ENCODE data around the gene MMP25.
"Not testable (repeated sequence)": the region's sequence is repeated elsewhere in the genome, so short reads cannot be mapped to it uniquely, and the experiment has no call there.

The MMP25 gene

DNA sequence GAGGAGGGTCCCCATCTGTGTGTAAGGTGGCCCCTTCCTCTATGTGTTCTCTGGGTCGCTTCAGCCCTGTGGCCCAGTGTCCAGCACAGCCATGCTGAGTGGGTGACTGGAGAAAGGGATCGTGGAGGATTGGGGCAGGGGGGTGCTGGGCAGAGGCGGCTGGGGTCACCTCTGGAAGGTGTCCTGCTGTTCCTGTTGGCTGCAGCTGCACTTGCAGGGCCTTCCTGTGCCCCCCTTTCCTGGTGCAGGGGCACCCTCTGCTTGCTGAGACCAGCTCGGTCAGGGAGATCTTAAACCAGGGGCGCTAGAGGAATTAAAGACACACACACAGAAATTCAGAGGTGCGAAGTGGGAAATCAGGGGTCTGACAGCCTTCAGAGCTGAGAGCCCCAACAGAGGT is 30.2 kb downstream of the MMP25 start:
- no peak for TF ChIP-seq SPI1 (IDR thresholded peaks at IDR 0.05; ENCODE audit: low read depth, low read length)
- no peak for TF ChIP-seq POLR2A (IDR thresholded peaks at IDR 0.05; ENCODE audit: low read depth, low read length)
- TF ChIP-seq TAF1 (IDR thresholded peaks at IDR 0.05; ENCODE audit: low read depth, low read length), result no peak
- TF ChIP-seq POU2F2 (IDR thresholded peaks at IDR 0.05; ENCODE audit: low read depth, low read length), result no peak
- no peak for TF ChIP-seq PAX5 (IDR thresholded peaks at IDR 0.05; ENCODE audit: insufficient read depth, low read length, severe bottlenecking)
- TF ChIP-seq POLR2AphosphoS5 (IDR thresholded peaks at IDR 0.05; ENCODE audit: low read depth, low read length), result no peak
- DNase-seq (ENCODE audit: insufficient read length, low spot score), result no peak
- FAIRE-seq, result peak; percentile 5

DNA sequence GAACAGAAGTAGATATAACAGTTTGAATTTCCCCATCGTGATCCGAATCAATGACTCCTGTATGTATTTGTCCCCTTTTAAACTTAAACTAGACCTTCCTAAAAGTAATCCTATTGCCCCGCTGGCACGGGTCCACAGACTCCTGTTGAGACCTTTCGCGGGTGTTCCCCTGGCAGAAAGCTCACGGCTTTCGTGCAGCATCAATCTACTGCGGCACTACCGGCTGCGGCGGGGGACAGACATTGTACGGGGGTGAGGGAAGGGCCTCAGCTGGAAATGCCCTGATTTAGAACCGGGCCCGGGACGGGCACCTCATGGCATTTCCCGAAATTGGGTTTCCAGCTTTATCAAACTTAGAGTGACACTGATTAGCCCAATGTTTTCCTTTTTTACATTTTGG is 33.7 kb downstream of the MMP25 start:
- FAIRE-seq, result no peak
- no peak for TF ChIP-seq POLR2A (IDR thresholded peaks at IDR 0.05; ENCODE audit: low read depth, low read length)
- no peak for TF ChIP-seq POLR2AphosphoS5 (IDR thresholded peaks at IDR 0.05; ENCODE audit: low read depth, low read length)
- no peak for TF ChIP-seq TAF1 (IDR thresholded peaks at IDR 0.05; ENCODE audit: low read depth, low read length)
- no peak for TF ChIP-seq SPI1 (IDR thresholded peaks at IDR 0.05; ENCODE audit: low read depth, low read length)
- no peak for TF ChIP-seq PAX5 (IDR thresholded peaks at IDR 0.05; ENCODE audit: insufficient read depth, low read length, severe bottlenecking)
- no peak for TF ChIP-seq POU2F2 (IDR thresholded peaks at IDR 0.05; ENCODE audit: low read depth, low read length)
- DNase-seq (ENCODE audit: insufficient read length, low spot score), result no peak

DNA sequence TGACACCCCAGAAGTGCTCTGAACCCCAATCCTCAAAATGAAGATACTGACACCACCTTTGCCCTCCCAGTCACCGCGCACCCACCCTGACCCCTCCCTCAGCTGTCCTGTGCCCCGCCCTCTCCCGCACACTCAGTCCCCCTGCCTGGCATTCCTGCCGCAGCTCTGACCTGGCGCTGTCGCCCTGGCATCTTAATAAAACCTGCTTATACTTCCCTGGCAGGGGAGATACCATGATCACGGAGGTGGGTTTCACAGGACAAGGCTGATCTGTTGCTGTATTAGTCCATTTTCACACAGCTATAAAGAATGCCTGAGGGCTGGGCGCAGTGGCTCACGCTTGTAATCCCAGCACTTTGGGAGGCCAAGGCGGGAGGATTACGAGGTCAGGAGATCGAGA is 35.6 kb downstream of the MMP25 start:
- not testable (repeated sequence) for FAIRE-seq; DNase-seq (ENCODE audit: insufficient read length, low spot score)

DNA sequence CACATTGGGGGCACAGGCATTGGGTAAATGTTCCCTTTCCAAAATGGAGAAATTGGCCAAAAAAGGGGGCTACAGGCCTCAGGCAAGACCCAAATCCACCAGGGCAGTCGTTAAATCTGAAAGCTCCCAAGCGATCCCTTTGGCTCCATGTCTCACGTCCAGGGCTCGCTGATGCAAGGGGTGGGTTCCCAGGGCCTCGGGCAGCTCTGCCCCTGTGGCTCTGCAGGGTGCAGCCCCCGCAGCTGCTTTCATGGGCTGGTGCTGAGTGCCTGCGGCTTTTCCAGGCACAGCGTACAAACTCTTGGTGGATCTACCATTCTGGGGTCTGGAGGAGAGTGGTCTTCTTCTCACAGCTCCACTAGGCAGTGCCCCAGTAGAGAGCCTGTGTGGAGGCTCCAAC is 37.0 kb downstream of the MMP25 start:
- not testable (repeated sequence) for DNase-seq (ENCODE audit: insufficient read length, low spot score)

DNA sequence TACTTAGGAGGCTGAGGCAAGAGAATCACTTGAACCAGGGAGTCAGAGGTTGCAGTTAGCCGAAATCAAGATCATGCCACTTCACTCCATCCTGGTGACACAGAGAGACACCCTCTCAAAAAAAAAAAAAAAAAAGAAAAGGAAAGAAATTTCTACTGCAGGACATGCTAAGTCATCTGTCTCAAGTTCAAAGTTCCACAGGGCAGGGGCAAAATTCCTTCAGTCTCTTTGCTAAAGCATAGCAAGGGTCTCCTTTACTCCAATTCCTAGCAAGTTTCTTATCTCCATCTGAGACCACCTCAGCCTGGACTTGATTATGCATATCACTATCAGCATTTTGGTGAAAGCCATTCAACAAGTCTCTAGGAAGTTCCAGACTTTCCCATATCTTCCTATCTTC is 38.1 kb downstream of the MMP25 start:
- no peak for TF ChIP-seq PAX5 (IDR thresholded peaks at IDR 0.05; ENCODE audit: insufficient read depth, low read length, severe bottlenecking)
- no peak for TF ChIP-seq POLR2AphosphoS5 (IDR thresholded peaks at IDR 0.05; ENCODE audit: low read depth, low read length)
- TF ChIP-seq SPI1 (IDR thresholded peaks at IDR 0.05; ENCODE audit: low read depth, low read length), result no peak
- no peak for TF ChIP-seq POLR2A (IDR thresholded peaks at IDR 0.05; ENCODE audit: low read depth, low read length)
- no peak for FAIRE-seq
- DNase-seq (ENCODE audit: insufficient read length, low spot score), result no peak

More for the DNA sequence above, 37.0 kb downstream of the MMP25 start:
- FAIRE-seq, result not testable (repeated sequence)

DNA sequence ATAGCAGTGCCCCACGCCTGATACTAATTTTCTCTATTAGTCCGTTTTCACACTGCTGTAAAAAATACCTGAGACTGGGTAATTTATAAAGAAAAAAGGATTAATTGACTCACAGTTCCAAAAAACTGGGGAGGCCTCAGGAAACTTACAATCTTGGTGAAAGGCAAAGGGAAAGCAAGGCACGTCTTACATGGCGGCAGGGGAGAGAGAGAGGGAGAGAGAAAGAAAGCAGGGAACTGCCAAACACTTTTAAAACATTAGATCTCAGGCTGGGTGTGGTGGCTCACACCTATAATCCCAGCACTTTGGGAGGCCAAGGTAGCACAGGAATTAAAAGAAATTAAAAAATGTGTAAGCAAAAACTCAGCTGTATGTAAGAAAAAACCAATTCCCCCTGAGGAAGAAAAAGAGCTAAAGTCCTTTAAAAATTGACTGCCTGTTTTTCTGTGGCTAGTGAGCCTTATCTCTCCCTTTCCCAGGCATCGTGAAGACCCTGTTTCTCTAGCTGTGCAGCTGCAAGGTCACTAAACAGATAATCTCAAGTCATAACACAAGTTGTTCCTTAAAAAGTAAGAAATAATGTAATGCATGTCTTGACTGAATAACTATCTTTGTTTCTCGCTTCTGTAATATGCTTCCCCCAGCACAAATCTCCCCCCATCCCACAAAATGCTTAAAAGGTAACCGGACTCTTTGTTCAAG is 38.8 kb downstream of the MMP25 start:
- DNase-seq (ENCODE audit: insufficient read length, low spot score) (no peak), FAIRE-seq (no peak)
- TF ChIP-seq PAX5 (IDR thresholded peaks at IDR 0.05; ENCODE audit: insufficient read depth, low read length, severe bottlenecking) (no peak), SPI1 (IDR thresholded peaks at IDR 0.05; ENCODE audit: low read depth, low read length) (no peak), TAF1 (IDR thresholded peaks at IDR 0.05; ENCODE audit: low read depth, low read length) (no peak)

DNA sequence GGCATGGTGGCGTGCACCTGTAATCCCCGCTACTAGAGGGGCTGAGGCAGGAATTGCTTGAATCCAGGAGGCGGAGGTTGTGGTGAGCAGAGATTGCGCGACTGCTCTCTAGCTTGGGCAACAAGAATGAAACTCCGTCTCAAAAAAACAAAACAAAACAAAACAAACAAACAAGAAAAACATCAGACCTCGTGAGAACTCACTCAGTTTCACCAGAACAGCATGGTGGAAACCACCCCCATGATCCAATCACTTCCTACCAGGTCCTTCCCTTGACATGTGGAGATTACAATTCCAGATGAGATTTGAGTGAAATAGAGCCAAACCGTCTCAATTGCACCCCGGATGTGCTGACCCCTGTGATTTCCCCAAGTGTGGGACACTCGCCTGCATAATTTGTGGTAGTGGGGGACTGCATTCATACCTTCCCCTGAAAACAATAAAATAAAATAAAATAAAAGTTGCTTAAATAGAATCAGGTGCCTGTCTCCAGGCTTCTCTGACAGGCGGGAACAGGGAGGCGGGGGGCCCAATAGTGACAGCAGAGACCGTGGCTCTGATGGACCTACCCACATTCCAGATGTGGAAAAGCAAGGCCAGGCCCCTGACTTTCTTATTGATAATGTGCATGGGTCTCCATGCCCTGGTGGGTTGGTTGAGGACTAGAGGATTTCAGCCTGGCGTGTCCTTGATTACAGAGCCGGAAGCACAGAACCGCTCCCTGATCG is 39.7 kb downstream of the MMP25 start:
- DNase-seq (ENCODE audit: insufficient read length, low spot score) (no peak), FAIRE-seq (no peak)
- TF ChIP-seq POLR2AphosphoS5 (IDR thresholded peaks at IDR 0.05; ENCODE audit: low read depth, low read length), result no peak
- TF ChIP-seq POLR2A (IDR thresholded peaks at IDR 0.05; ENCODE audit: low read depth, low read length), result no peak
- TF ChIP-seq SPI1 (IDR thresholded peaks at IDR 0.05; ENCODE audit: low read depth, low read length), result no peak

DNA sequence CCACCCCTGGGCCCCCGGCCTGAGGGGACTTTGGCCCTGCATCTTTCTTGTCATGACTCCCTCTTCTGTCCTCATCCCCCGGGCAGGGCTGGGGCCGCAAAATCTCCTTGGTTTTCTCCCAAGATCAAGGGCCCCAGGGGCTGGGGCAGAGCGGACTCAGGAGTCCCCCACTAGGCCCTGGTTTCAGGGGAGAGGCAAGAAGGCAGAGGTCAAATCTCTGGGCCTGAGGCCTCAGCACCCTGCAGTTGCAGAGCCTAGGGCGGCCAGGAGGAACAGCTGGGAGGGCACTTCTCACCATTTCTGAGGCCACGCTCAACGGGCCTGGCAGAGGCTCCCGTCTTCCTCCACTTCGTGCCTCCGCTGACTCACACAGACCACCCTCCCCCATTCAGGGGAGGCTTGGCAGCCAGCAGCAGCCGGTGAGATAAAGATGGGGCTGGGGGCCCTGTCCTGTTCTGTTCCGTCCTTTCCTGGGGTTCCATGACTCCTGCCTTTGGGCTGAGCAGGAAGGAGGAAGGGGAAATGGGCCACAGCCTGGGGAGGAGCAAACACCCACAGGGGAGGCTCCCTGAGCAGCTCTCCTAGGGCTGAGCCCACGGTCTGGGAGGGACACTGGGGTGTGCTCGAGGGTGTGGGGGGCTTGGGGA is 40.4 kb downstream of the MMP25 start:
- FAIRE-seq (no peak), DNase-seq (ENCODE audit: insufficient read length, low spot score) (no peak)
- TF ChIP-seq POU2F2 (IDR thresholded peaks at IDR 0.05; ENCODE audit: low read depth, low read length) (no peak), TAF1 (IDR thresholded peaks at IDR 0.05; ENCODE audit: low read depth, low read length) (no peak), PAX5 (IDR thresholded peaks at IDR 0.05; ENCODE audit: insufficient read depth, low read length, severe bottlenecking) (no peak), POLR2AphosphoS5 (IDR thresholded peaks at IDR 0.05; ENCODE audit: low read depth, low read length) (no peak), POLR2A (IDR thresholded peaks at IDR 0.05; ENCODE audit: low read depth, low read length) (no peak), SPI1 (IDR thresholded peaks at IDR 0.05; ENCODE audit: low read depth, low read length) (no peak)

DNA sequence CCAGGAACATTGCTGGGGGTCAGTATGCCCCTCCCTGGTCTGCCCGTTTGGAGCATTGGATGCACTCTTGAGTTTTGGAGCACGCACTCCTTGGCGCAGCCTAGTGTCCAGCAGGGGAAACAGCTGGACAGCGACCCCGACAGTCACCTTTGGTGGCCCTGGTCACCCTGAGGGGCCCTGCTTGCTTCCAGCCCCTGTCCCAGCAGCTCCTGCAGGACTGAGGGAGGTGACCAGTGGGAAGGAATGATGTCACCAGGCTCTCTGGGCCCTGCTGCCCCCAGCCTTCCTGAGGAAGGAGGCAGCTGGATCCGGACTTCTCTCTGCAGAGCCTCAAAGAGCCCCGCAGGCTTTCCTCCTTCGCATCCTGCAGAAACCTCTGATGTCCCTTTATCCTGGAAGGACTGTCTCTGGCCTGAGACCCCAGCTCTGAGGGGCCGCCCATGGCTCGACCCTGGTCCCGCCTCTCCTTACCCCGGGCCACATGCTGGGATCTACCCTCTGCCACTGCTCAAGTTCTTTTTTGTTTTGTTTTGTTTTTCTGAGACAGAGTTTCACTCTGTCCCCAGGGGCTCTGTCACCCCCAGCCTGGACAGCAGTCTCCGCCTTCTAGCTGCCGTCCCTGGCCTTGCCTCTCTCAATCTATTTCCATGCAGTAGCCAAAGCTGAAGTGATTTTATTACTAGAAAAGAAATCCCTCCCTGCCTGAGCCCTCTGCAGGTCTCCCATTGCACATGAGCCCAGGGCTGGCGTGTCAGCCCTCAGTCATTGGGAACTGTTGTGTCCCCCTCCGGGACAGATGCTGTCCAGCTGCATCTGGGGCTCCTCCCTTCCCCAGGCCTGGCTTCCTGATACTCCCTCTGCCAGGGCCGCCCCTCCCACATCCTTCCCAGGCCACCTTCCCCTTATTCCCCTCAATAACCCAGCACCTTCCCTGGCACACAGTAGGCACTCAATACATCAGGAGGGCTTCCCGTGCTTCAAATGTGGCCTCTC is 41.2 kb downstream of the MMP25 start:
- DNase-seq (ENCODE audit: insufficient read length, low spot score) (no peak), FAIRE-seq (peak; percentile 66)
- TF ChIP-seq POU2F2 (IDR thresholded peaks at IDR 0.05; ENCODE audit: low read depth, low read length) (no peak), POLR2AphosphoS5 (IDR thresholded peaks at IDR 0.05; ENCODE audit: low read depth, low read length) (no peak), SPI1 (IDR thresholded peaks at IDR 0.05; ENCODE audit: low read depth, low read length) (no peak)

DNA sequence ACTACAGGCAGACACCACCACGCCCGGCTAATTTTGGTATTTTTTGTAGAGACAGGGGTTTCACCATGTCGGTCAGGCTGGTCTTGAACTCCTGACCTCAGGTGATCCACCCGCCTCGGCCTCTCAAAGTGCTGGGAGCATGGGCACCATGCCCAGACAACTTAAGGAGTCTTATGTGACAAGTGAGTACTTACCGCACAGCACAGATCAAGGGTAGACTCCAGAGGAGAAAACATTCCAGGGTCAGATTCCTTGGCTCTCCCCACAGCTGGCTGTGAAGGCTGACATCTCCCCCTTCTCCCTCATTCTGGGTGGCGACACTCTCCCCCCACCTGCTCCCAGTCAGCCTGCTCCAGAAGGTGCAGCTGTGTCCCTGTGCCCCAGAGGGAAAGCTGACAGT is 42.1 kb downstream of the MMP25 start:
- TF ChIP-seq POU2F2 (IDR thresholded peaks at IDR 0.05; ENCODE audit: low read depth, low read length) (no peak), TAF1 (IDR thresholded peaks at IDR 0.05; ENCODE audit: low read depth, low read length) (no peak), SPI1 (IDR thresholded peaks at IDR 0.05; ENCODE audit: low read depth, low read length) (no peak)
- DNase-seq (ENCODE audit: insufficient read length, low spot score), result no peak
- no peak for FAIRE-seq

Data from GM12891 (cell line).